Gastroesophageal sphincter (tissue), 3 donors: ENCODE results near the gene GPLD1.

ENCODE experiments used
- EP300 ChIP-seq: sonication (generic); formaldehyde crosslinking; IDR thresholded peaks from one replicate; pipeline ENCODE4 v1.6.1; 2017; ENCODE audit warnings: antibody characterized with exemption, mild to moderate bottlenecking
- POLR2A ChIP-seq, 2 donors: fragments of 450-650 bp; IDR thresholded peaks; one replicate each; pipeline ENCODE4 v1.6.1; 2017; ENCODE audit warnings: antibody characterized with exemption in 2 of 2, mild to moderate bottlenecking in 2 of 2, moderate library complexity in 1 of 2
- POLR2AphosphoS5 ChIP-seq: sonication (generic); formaldehyde crosslinking; IDR thresholded peaks from one replicate; pipeline ENCODE4 v1.6.1; 2017; ENCODE audit warnings: antibody characterized with exemption
- TF ChIP-seq, protein P1 (sequence below), 4 experiments: fragments of 200-600 bp in 2 of 4; fragments of 450-650 bp in 2 of 4; sonication (generic) in 1 of 4; IDR thresholded peaks; one replicate each; pipeline ENCODE4 v1.5.1; 2017 to 2019; ENCODE audit warnings: antibody characterized with exemption in 4 of 4, mild to moderate bottlenecking in 2 of 4, moderate library complexity in 2 of 4

DNA sequence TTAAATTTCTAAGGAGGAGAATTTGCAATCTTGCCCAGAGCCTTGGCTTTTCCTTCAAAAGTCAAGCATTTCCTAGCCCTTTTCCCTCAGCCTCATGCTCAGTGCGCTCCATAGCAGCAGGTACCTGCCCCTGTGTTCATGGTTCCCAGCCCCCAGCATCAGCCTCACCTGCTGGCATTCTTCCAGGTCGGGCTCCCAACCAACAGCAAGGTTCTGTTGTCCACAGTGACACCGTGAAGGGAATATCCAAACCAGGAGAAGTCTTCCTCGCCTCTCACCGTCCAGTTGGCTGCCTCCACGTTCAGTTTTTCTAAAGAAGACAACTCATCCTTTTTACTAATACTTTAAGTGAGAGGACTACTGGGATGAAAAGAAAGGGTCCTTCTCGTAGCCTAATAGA is 42.7 kb downstream of the GPLD1 start:
- TF ChIP-seq, protein P1, sequence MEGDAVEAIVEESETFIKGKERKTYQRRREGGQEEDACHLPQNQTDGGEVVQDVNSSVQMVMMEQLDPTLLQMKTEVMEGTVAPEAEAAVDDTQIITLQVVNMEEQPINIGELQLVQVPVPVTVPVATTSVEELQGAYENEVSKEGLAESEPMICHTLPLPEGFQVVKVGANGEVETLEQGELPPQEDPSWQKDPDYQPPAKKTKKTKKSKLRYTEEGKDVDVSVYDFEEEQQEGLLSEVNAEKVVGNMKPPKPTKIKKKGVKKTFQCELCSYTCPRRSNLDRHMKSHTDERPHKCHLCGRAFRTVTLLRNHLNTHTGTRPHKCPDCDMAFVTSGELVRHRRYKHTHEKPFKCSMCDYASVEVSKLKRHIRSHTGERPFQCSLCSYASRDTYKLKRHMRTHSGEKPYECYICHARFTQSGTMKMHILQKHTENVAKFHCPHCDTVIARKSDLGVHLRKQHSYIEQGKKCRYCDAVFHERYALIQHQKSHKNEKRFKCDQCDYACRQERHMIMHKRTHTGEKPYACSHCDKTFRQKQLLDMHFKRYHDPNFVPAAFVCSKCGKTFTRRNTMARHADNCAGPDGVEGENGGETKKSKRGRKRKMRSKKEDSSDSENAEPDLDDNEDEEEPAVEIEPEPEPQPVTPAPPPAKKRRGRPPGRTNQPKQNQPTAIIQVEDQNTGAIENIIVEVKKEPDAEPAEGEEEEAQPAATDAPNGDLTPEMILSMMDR (IDR thresholded peaks at IDR 0.05): no peak
- TF ChIP-seq POLR2A (IDR thresholded peaks at IDR 0.05): no peak
- no peak for TF ChIP-seq POLR2AphosphoS5
- no peak for TF ChIP-seq EP300
